ENCODE measurements around the gene SHANK2. TPM values are rescaled to one million over a fixed set of nuclear protein-coding genes. Genes with fewer than 3 reads are reported as not detected.

SHANK2 gene
- polyA plus RNA-seq, 1 donor from 2014 or later: 13.6 TPM

GRCh38 chr11:71209181-71209580 is 43.2 kb downstream of the SHANK2 start:
- no peaks in the 10 kb centered on the region for H3K27me3 ChIP-seq (ENCODE audit: insufficient read depth, low read depth, low read length)
- no peak overlapping the region for H2AFZ ChIP-seq (ENCODE audit: low read depth, low read length)
- no peak overlapping the region for H3K4me3 ChIP-seq (ENCODE audit: low read length)
- H3K9me3 ChIP-seq (ENCODE audit: low read length): no peaks in the 10 kb centered on the region
- no peak overlapping the region for H3K27ac ChIP-seq (ENCODE audit: low read length)
- no peaks in the 10 kb centered on the region for H3K9me2 ChIP-seq (ENCODE audit: insufficient read depth, low read length)
- no peak overlapping the region for H3K4me2 ChIP-seq (ENCODE audit: low read length)
- H4K20me1 ChIP-seq (ENCODE audit: insufficient read depth): no peaks in the 10 kb centered on the region
- H3K79me2 ChIP-seq (replicated peaks; ENCODE audit: insufficient read depth, low read length): no peaks in the 10 kb centered on the region
- H3K9ac ChIP-seq (ENCODE audit: low read length): no peak overlapping the region
- H3K36me3 ChIP-seq (ENCODE audit: insufficient read depth, low read length): no peaks in the 10 kb centered on the region
- H3F3A ChIP-seq (ENCODE audit: insufficient read depth, low read length, poor library complexity, severe bottlenecking): no peaks in the 10 kb centered on the region
- no peak for TF ChIP-seq SMC3 (conservative IDR thresholded peaks at IDR 0.05; ENCODE audit: poor library complexity)
- no peak for TF ChIP-seq POLR2AphosphoS5 (IDR thresholded peaks at IDR 0.05)
- no peak for TF ChIP-seq TAF1 (IDR thresholded peaks at IDR 0.05; ENCODE audit: low read depth)
- no peak for TF ChIP-seq EP300 (conservative IDR thresholded peaks at IDR 0.05; ENCODE audit: poor library complexity, severe bottlenecking)
- no peak for TF ChIP-seq EZH2 (IDR thresholded peaks at IDR 0.05; ENCODE audit: borderline replicate concordance, insufficient read depth, low read length, poor library complexity, severe bottlenecking)
- TF ChIP-seq REST (IDR thresholded peaks at IDR 0.05; ENCODE audit: borderline replicate concordance): no peak
- TF ChIP-seq CTCF (IDR thresholded peaks at IDR 0.05; ENCODE audit: poor library complexity, severe bottlenecking): no peak

GRCh38 chr11:71208011-71208774 is 44.2 kb downstream of the SHANK2 start:
- H3F3A ChIP-seq (ENCODE audit: insufficient read depth, low read length, poor library complexity, severe bottlenecking): no peaks in the 10 kb centered on the region

More at GRCh38 chr11:71208011-71208774, 44.2 kb downstream of the SHANK2 start:
- H3K9me3 ChIP-seq (ENCODE audit: low read length): no peaks in the 10 kb centered on the region
- no peak overlapping the region for H3K27ac ChIP-seq (ENCODE audit: low read length)
- no peaks in the 10 kb centered on the region for H4K20me1 ChIP-seq (ENCODE audit: insufficient read depth)
- H3K9ac ChIP-seq (ENCODE audit: low read length): no peak overlapping the region
- no peaks in the 10 kb centered on the region for H3K9me2 ChIP-seq (ENCODE audit: insufficient read depth, low read length)
- H3K4me2 ChIP-seq (ENCODE audit: low read length): no peak overlapping the region
- H2AFZ ChIP-seq (ENCODE audit: low read depth, low read length): no peak overlapping the region
- H3K36me3 ChIP-seq (ENCODE audit: insufficient read depth, low read length): no peaks in the 10 kb centered on the region
- H3K4me3 ChIP-seq (ENCODE audit: low read length): no peak overlapping the region
- H3K27me3 ChIP-seq (ENCODE audit: insufficient read depth, low read depth, low read length): no peaks in the 10 kb centered on the region
- no peaks in the 10 kb centered on the region for H3K79me2 ChIP-seq (replicated peaks; ENCODE audit: insufficient read depth, low read length)
- TF ChIP-seq EP300 (conservative IDR thresholded peaks at IDR 0.05; ENCODE audit: poor library complexity, severe bottlenecking): no peak
- TF ChIP-seq POLR2AphosphoS5 (IDR thresholded peaks at IDR 0.05): no peak
- TF ChIP-seq EZH2 (IDR thresholded peaks at IDR 0.05; ENCODE audit: borderline replicate concordance, insufficient read depth, low read length, poor library complexity, severe bottlenecking): no peak
- no peak for TF ChIP-seq TAF1 (IDR thresholded peaks at IDR 0.05; ENCODE audit: low read depth)
- no peak for TF ChIP-seq CTCF (IDR thresholded peaks at IDR 0.05; ENCODE audit: poor library complexity, severe bottlenecking)
- no peak for TF ChIP-seq RAD21 (conservative IDR thresholded peaks at IDR 0.05)
- TF ChIP-seq SMC3 (conservative IDR thresholded peaks at IDR 0.05; ENCODE audit: poor library complexity): no peak
- TF ChIP-seq REST (IDR thresholded peaks at IDR 0.05; ENCODE audit: borderline replicate concordance): no peak
- no peak for TF ChIP-seq MXI1 (conservative IDR thresholded peaks at IDR 0.05; ENCODE audit: poor library complexity, severe bottlenecking)
